NCI-H1092 treated with DMSO at 0.1 percent for 48 hours (cell line): ENCODE measurements around the gene CCDC61.

Experiments used
- DNase-seq: peaks from one replicate; lab custom pipeline; 2025; lab: John Stamatoyannopoulos, UW

CCDC61 gene

GRCh38 chr19:45994998-45995714 is at the start of gene CCDC61:
TSS of gene CCDC61 (plus strand) at chr19:45995467. CDS start at chr19:46003019, 7,552 bp downstream.
- peak; percentile 98 for DNase-seq

GRCh38 chr19:45947926-45948325 is 47.3 kb upstream of the CCDC61 start:
- DNase-seq: no peak

GRCh38 chr19:45952341-45952685 is 43.0 kb upstream of the CCDC61 start:
- no peak for DNase-seq

GRCh38 chr19:45952686-45953505 is 42.4 kb upstream of the CCDC61 start:
- no peak for DNase-seq

- no peak for DNase-seq
Measured at GRCh38 chr19:45953676-45954075, 41.6 kb upstream of the CCDC61 start.

GRCh38 chr19:45954156-45954555 is 41.1 kb upstream of the CCDC61 start:
- DNase-seq: peak; percentile 16

GRCh38 chr19:45955905-45956608 is 39.2 kb upstream of the CCDC61 start:
- no peak for DNase-seq

GRCh38 chr19:45958320-45958719 is 36.9 kb upstream of the CCDC61 start:
- no peak for DNase-seq

- DNase-seq: no peak
Measured at GRCh38 chr19:45958769-45959516, 36.3 kb upstream of the CCDC61 start.

GRCh38 chr19:45959517-45960025 is 35.7 kb upstream of the CCDC61 start:
- no peak for DNase-seq

GRCh38 chr19:45960595-45961235 is 34.6 kb upstream of the CCDC61 start:
- no peak for DNase-seq

- DNase-seq: no peak
Measured at GRCh38 chr19:45962021-45962420, 33.2 kb upstream of the CCDC61 start.

- no peak for DNase-seq
Measured at GRCh38 chr19:45967246-45967645, 28.0 kb upstream of the CCDC61 start.

GRCh38 chr19:45968626-45969025 is 26.6 kb upstream of the CCDC61 start:
- no peak for DNase-seq

- no peak for DNase-seq
Measured at GRCh38 chr19:45969676-45970075, 25.6 kb upstream of the CCDC61 start.

- DNase-seq: no peak
Measured at GRCh38 chr19:45971260-45971902, 23.9 kb upstream of the CCDC61 start.

- DNase-seq: no peak
Measured at GRCh38 chr19:45972081-45972946, 23.0 kb upstream of the CCDC61 start.

- no peak for DNase-seq
Measured at GRCh38 chr19:45972947-45973540, 22.2 kb upstream of the CCDC61 start.

GRCh38 chr19:45973553-45974338 is 21.5 kb upstream of the CCDC61 start, which contains the start of gene NOVA2:
TSS of gene NOVA2 (minus strand) at chr19:45973865. CDS start at chr19:45973351, 514 bp downstream.
- DNase-seq: peak; percentile 40
